Testis (tissue), 2 donors: ENCODE data around the gene STAC.

Source experiments
- POLR2A ChIP-seq: fragments of 450-650 bp; IDR thresholded peaks from one replicate; pipeline ENCODE4 v1.6.1; 2017; ENCODE audit warnings: antibody characterized with exemption, mild to moderate bottlenecking, moderate library complexity
- TF ChIP-seq, protein P1 (sequence below), 3 experiments: fragments of 450-650 bp in 2 of 3; fragments of 200-600 bp in 1 of 3; sonication (generic) in 1 of 3; IDR thresholded peaks; one replicate each; pipeline ENCODE4 v1.5.1; 2016 to 2019; ENCODE audit warnings: antibody characterized with exemption in 3 of 3, mild to moderate bottlenecking in 2 of 3, moderate library complexity in 1 of 3

GRCh38 chr3:36366308-36366707 lies 14.0 kb upstream of the STAC start:
- TF ChIP-seq, protein P1, sequence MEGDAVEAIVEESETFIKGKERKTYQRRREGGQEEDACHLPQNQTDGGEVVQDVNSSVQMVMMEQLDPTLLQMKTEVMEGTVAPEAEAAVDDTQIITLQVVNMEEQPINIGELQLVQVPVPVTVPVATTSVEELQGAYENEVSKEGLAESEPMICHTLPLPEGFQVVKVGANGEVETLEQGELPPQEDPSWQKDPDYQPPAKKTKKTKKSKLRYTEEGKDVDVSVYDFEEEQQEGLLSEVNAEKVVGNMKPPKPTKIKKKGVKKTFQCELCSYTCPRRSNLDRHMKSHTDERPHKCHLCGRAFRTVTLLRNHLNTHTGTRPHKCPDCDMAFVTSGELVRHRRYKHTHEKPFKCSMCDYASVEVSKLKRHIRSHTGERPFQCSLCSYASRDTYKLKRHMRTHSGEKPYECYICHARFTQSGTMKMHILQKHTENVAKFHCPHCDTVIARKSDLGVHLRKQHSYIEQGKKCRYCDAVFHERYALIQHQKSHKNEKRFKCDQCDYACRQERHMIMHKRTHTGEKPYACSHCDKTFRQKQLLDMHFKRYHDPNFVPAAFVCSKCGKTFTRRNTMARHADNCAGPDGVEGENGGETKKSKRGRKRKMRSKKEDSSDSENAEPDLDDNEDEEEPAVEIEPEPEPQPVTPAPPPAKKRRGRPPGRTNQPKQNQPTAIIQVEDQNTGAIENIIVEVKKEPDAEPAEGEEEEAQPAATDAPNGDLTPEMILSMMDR (IDR thresholded peaks at IDR 0.05) = no peak
- no peak for TF ChIP-seq POLR2A
